ENCODE data around the gene MBL2.

MBL2 gene

GRCh38 chr10:52777414-52777813 is 4.8 kb upstream of the MBL2 start:
- no peak overlapping the region for H3K4me3 ChIP-seq (ENCODE audit: low read length)
- H3K4me2 ChIP-seq (ENCODE audit: low read length): no peak overlapping the region
- no peak for TF ChIP-seq CTCF (IDR thresholded peaks at IDR 0.05; ENCODE audit: low read depth, low read length, poor library complexity, severe bottlenecking)
- H4K20me1 ChIP-seq (ENCODE audit: control insufficient read depth, insufficient read depth, low read depth, low read length): no peaks in the 10 kb centered on the region
- no peaks in the 10 kb centered on the region for H3K4me1 ChIP-seq (ENCODE audit: control insufficient read depth, low read length)
- H3F3A ChIP-seq (ENCODE audit: control insufficient read depth, insufficient read depth): no peaks in the 10 kb centered on the region
- H3K36me3 ChIP-seq (ENCODE audit: control insufficient read depth, low read length): no peaks in the 10 kb centered on the region
- H3K27ac ChIP-seq (ENCODE audit: low read depth, low read length): no peak overlapping the region
- no peaks in the 10 kb centered on the region for H3K27me3 ChIP-seq (ENCODE audit: control insufficient read depth, low read length)
- no peaks in the 10 kb centered on the region for H3K79me2 ChIP-seq (ENCODE audit: control insufficient read depth, low read length)
- H3K9me2 ChIP-seq (replicated peaks; ENCODE audit: control insufficient read depth, low read length): no peaks in the 10 kb centered on the region
- H3K9me3 ChIP-seq (ENCODE audit: control insufficient read depth, insufficient read depth, low read length): no peaks in the 10 kb centered on the region

- Histone ChIP-seq H3K9me3 (ENCODE audit: control insufficient read depth, insufficient read depth, low read length) (no peaks in the 10 kb centered on the region), H3K4me1 (ENCODE audit: control insufficient read depth, low read length) (no peaks in the 10 kb centered on the region), H3K27me3 (ENCODE audit: control insufficient read depth, low read length) (no peaks in the 10 kb centered on the region), H3K36me3 (ENCODE audit: control insufficient read depth, low read length) (no peaks in the 10 kb centered on the region), H3K4me3 (ENCODE audit: low read length) (no peak overlapping the region), H3F3A (ENCODE audit: control insufficient read depth, insufficient read depth) (no peaks in the 10 kb centered on the region), H3K27ac (ENCODE audit: low read depth, low read length) (no peak overlapping the region), H4K20me1 (ENCODE audit: control insufficient read depth, insufficient read depth, low read depth, low read length) (no peaks in the 10 kb centered on the region), H3K4me2 (ENCODE audit: low read length) (no peak overlapping the region), H3K79me2 (ENCODE audit: control insufficient read depth, low read length) (no peaks in the 10 kb centered on the region), H3K9me2 (replicated peaks; ENCODE audit: control insufficient read depth, low read length) (no peaks in the 10 kb centered on the region)
- no peak for TF ChIP-seq EZH2phosphoT487 (IDR thresholded peaks at IDR 0.05; ENCODE audit: borderline replicate concordance, low read length)
- TF ChIP-seq CTCF (IDR thresholded peaks at IDR 0.05; ENCODE audit: low read depth, low read length, poor library complexity, severe bottlenecking): no peak
Observed at GRCh38 chr10:52776471-52776903, 3.9 kb upstream of the MBL2 start.

GRCh38 chr10:52775132-52775647 is 2.6 kb upstream of the MBL2 start:
- H3K27ac ChIP-seq (ENCODE audit: low read depth, low read length): no peak overlapping the region
- H3K79me2 ChIP-seq (ENCODE audit: control insufficient read depth, low read length): no peaks in the 10 kb centered on the region
- no peak for TF ChIP-seq EZH2phosphoT487 (IDR thresholded peaks at IDR 0.05; ENCODE audit: borderline replicate concordance, low read length)
- TF ChIP-seq CTCF (IDR thresholded peaks at IDR 0.05; ENCODE audit: low read depth, low read length, poor library complexity, severe bottlenecking): no peak
- no peaks in the 10 kb centered on the region for H3K36me3 ChIP-seq (ENCODE audit: control insufficient read depth, low read length)
- no peaks in the 10 kb centered on the region for H3F3A ChIP-seq (ENCODE audit: control insufficient read depth, insufficient read depth)
- H3K4me1 ChIP-seq (ENCODE audit: control insufficient read depth, low read length): no peaks in the 10 kb centered on the region
- H3K9me3 ChIP-seq (ENCODE audit: control insufficient read depth, insufficient read depth, low read length): no peaks in the 10 kb centered on the region
- H3K9me2 ChIP-seq (replicated peaks; ENCODE audit: control insufficient read depth, low read length): no peaks in the 10 kb centered on the region
- no peak overlapping the region for H3K4me2 ChIP-seq (ENCODE audit: low read length)
- H4K20me1 ChIP-seq (ENCODE audit: control insufficient read depth, insufficient read depth, low read depth, low read length): no peaks in the 10 kb centered on the region
- no peak overlapping the region for H3K4me3 ChIP-seq (ENCODE audit: low read length)
- H3K27me3 ChIP-seq (ENCODE audit: control insufficient read depth, low read length): no peaks in the 10 kb centered on the region

All from DOHH2 (cell line).